ENCODE measurements around the gene CEACAM7. TPM values are rescaled to one million over a fixed set of nuclear protein-coding genes. Genes with fewer than 3 reads are reported as not detected.

The CEACAM7 gene
- total RNA-seq, 4 donors from 2014 or later, result 0.83 to 2.1 TPM; not detected in 2

- Histone ChIP-seq H3K27me3 (peaks cover 0 to 77% (median 0%) of the 10 kb centered on the region in 4 donors), H3K4me1 (no peaks in the 10 kb centered on the region), H3K9me3 (peaks cover 0 to 33% (median 7%) of the 10 kb centered on the region in 4 donors), H3K27ac (replicated peaks in 1 of 4) (no peak overlapping the region), H3K36me3 (no peaks in the 10 kb centered on the region), H3K4me3 (no peak overlapping the region)
- 28% methylated on average over 20 of the region's 20 CpGs for WGBS
- TF ChIP-seq POLR2A (IDR thresholded peaks at IDR 0.05; ENCODE audit: low read depth) (no peak), EP300 (IDR thresholded peaks at IDR 0.05) (no peak), CTCF (IDR thresholded peaks at IDR 0.05) (peak in 1 of 3 experiments; percentile 26)
- intact Hi-C loops (cut with DNase I), result no loop called here
- peak; percentile 75 for DNase-seq (ENCODE audit: extremely low spot score)
Observed at GRCh38 chr19:41691268-41691970, 3.3 kb upstream of the CEACAM7 start.

- intact Hi-C loops (cut with DNase I), result no loop called here
- Histone ChIP-seq H3K27ac (replicated peaks in 1 of 4) (no peak overlapping the region), H3K4me1 (no peaks in the 10 kb centered on the region), H3K4me3 (no peak overlapping the region), H3K9me3 (peaks cover 0 to 33% (median 7%) of the 10 kb centered on the region in 4 donors), H3K36me3 (no peaks in the 10 kb centered on the region), H3K27me3 (peaks cover 0 to 74% (median 0%) of the 10 kb centered on the region in 4 donors)
- DNase-seq (ENCODE audit: extremely low spot score), result no peak
- no peak for TF ChIP-seq POLR2A (IDR thresholded peaks at IDR 0.05; ENCODE audit: low read depth)
- 74% methylated on average over 2 of the region's 3 CpGs for WGBS
Observed at GRCh38 chr19:41690801-41691065, 2.7 kb upstream of the CEACAM7 start.

GRCh38 chr19:41689993-41690800 is 2.1 kb upstream of the CEACAM7 start:
- Histone ChIP-seq H3K4me1 (no peaks in the 10 kb centered on the region), H3K4me3 (no peak overlapping the region), H3K9me3 (peaks cover 0 to 33% (median 7%) of the 10 kb centered on the region in 4 donors), H3K36me3 (no peaks in the 10 kb centered on the region), H3K27ac (replicated peaks in 1 of 4) (no peak overlapping the region), H3K27me3 (peaks cover 0 to 69% (median 0%) of the 10 kb centered on the region in 4 donors)
- peak; percentile 89 for DNase-seq (ENCODE audit: extremely low spot score)
- 48% methylated on average over 4 of the region's 4 CpGs for WGBS
- intact Hi-C loops (cut with DNase I), result no loop called here
- TF ChIP-seq CTCF (IDR thresholded peaks at IDR 0.05) (no peak), EP300 (IDR thresholded peaks at IDR 0.05) (no peak), POLR2A (IDR thresholded peaks at IDR 0.05; ENCODE audit: low read depth) (no peak), POLR2AphosphoS5 (IDR thresholded peaks at IDR 0.05) (no peak)

GRCh38 chr19:41688687-41689086 is 617 bp upstream of the CEACAM7 start:
- Histone ChIP-seq H3K4me3 (no peak overlapping the region), H3K9me3 (peaks cover 0 to 25% (median 7%) of the 10 kb centered on the region in 4 donors), H3K4me1 (no peaks in the 10 kb centered on the region), H3K36me3 (no peaks in the 10 kb centered on the region), H3K27me3 (peaks cover 0 to 57% (median 0%) of the 10 kb centered on the region in 4 donors), H3K27ac (replicated peaks in 1 of 4) (no peak overlapping the region)
- TF ChIP-seq CTCF (IDR thresholded peaks at IDR 0.05), result no peak
- no peak for TF ChIP-seq POLR2A (IDR thresholded peaks at IDR 0.05; ENCODE audit: low read depth)
- TF ChIP-seq POLR2AphosphoS5 (IDR thresholded peaks at IDR 0.05), result no peak
- no peak for TF ChIP-seq EP300 (IDR thresholded peaks at IDR 0.05)
- peak; percentile 77 for DNase-seq (ENCODE audit: extremely low spot score)
- intact Hi-C loops (cut with DNase I), result no loop called here
- 64% methylated on average over 4 of the region's 4 CpGs for WGBS

GRCh38 chr19:41687419-41687818 is 651 bp downstream of the CEACAM7 start:
- WGBS, result 80% methylated on average over 3 of the region's 3 CpGs
- DNase-seq (ENCODE audit: extremely low spot score), result peak; percentile 80
- H3K9me3 ChIP-seq, result peaks cover 0 to 12% (median 6%) of the 10 kb centered on the region in 4 donors
- H3K27ac ChIP-seq (replicated peaks in 1 of 4), result no peak overlapping the region
- no peak overlapping the region for H3K4me3 ChIP-seq
- no peaks in the 10 kb centered on the region for H3K36me3 ChIP-seq
- TF ChIP-seq POLR2AphosphoS5 (IDR thresholded peaks at IDR 0.05), result no peak
- no peak for TF ChIP-seq EP300 (IDR thresholded peaks at IDR 0.05)
- TF ChIP-seq POLR2A (IDR thresholded peaks at IDR 0.05; ENCODE audit: low read depth), result no peak
- no peak for TF ChIP-seq CTCF (IDR thresholded peaks at IDR 0.05)
- no peaks in the 10 kb centered on the region for H3K4me1 ChIP-seq
- peaks cover 0 to 69% (median 0%) of the 10 kb centered on the region in 4 donors for H3K27me3 ChIP-seq
- intact Hi-C loops (cut with DNase I), result no loop called here

Data from esophagus muscularis mucosa (tissue), 4 donors.